ENCODE data around the gene ZKSCAN1.
A peak's percentile ranks its signal among the peaks of the same experiment; 100 is the strongest.

DNA sequence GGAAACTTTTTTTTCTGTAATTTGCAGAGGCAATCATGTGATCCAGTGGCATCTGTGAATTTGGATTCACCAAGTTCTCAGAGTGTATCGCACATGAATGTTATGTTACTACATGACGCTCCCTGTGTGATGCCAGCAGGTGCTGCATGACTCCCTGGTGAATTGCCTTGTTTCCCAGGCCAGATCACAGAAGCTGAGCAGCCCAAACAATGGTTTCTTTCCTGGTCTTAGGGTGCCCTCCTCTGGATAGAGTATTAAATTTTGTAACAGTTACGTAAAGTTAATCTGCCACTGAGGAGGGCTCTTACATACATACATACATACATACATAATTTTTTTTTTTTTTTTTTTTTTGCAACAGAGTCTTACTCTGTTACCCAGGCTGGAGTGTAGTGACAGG, 37.8 kb downstream of the ZKSCAN1 start:
- TF ChIP-seq, protein P1, sequence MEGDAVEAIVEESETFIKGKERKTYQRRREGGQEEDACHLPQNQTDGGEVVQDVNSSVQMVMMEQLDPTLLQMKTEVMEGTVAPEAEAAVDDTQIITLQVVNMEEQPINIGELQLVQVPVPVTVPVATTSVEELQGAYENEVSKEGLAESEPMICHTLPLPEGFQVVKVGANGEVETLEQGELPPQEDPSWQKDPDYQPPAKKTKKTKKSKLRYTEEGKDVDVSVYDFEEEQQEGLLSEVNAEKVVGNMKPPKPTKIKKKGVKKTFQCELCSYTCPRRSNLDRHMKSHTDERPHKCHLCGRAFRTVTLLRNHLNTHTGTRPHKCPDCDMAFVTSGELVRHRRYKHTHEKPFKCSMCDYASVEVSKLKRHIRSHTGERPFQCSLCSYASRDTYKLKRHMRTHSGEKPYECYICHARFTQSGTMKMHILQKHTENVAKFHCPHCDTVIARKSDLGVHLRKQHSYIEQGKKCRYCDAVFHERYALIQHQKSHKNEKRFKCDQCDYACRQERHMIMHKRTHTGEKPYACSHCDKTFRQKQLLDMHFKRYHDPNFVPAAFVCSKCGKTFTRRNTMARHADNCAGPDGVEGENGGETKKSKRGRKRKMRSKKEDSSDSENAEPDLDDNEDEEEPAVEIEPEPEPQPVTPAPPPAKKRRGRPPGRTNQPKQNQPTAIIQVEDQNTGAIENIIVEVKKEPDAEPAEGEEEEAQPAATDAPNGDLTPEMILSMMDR (IDR thresholded peaks at IDR 0.05): peak in 2 of 3 donors; percentile 49 to 53
- TF ChIP-seq POLR2A (IDR thresholded peaks at IDR 0.05): no peak
- no peak for TF ChIP-seq POLR2AphosphoS5 (IDR thresholded peaks at IDR 0.05)

All from breast epithelium (tissue), 3 donors.